Liver (tissue), 9 donors: ENCODE results near the gene BTBD9. TPM values are rescaled to one million over a fixed set of nuclear protein-coding genes. Genes with fewer than 3 reads are reported as not detected.

Source experiments
- DNase-seq: peaks from one replicate; pipeline ENCODE4 v3.0.0-alpha.2; 2017; ENCODE audit warnings: low spot score
- H3K27ac ChIP-seq, 2 donors: one replicate each; pipeline ENCODE4 v1.7.0; 2013; ENCODE audit warnings: inconsistent platforms in 2 of 2, low read length in 2 of 2, control low read depth in 1 of 2, low read depth in 1 of 2, mild to moderate bottlenecking in 1 of 2
- H3K27me3 ChIP-seq, 4 donors: one replicate each; pipeline versions ENCODE4 v1.6.1 to v1.7.0; 2013; ENCODE audit warnings: low read length in 3 of 4, inconsistent platforms in 1 of 4, mild to moderate bottlenecking in 1 of 4, moderate library complexity in 1 of 4; ENCODE audit not compliant: control insufficient read depth in 4 of 4, insufficient read depth in 4 of 4
- H3K36me3 ChIP-seq, 4 donors: one replicate each; pipeline versions ENCODE4 v1.6.1 to v1.7.0; 2013; ENCODE audit warnings: low read length in 3 of 4, mild to moderate bottlenecking in 3 of 4, low read depth in 1 of 4, moderate library complexity in 1 of 4; ENCODE audit not compliant: control insufficient read depth in 4 of 4, insufficient read depth in 3 of 4
- H3K4me1 ChIP-seq, 4 donors: one replicate each; pipeline versions ENCODE4 v1.6.1 to v1.7.0; 2013; ENCODE audit warnings: low read length in 3 of 4, mild to moderate bottlenecking in 3 of 4, moderate library complexity in 1 of 4; ENCODE audit not compliant: control insufficient read depth in 4 of 4, insufficient read depth in 4 of 4
- H3K4me3 ChIP-seq, 3 donors: one replicate each; pipeline versions ENCODE4 v1.6.1 to v1.7.0; 2013; ENCODE audit warnings: low read length in 3 of 3, control low read depth in 1 of 3, low read depth in 1 of 3, mild to moderate bottlenecking in 1 of 3
- H3K9ac ChIP-seq, 2 donors: one replicate each; pipeline ENCODE4 v1.7.0; 2013; ENCODE audit warnings: low read length in 2 of 2, mild to moderate bottlenecking in 2 of 2, moderate library complexity in 2 of 2, control low read depth in 1 of 2, low read depth in 1 of 2
- H3K9me3 ChIP-seq, 4 donors: one replicate each; pipeline versions ENCODE4 v1.6.1 to v1.7.0; 2013; ENCODE audit warnings: low read length in 3 of 4; ENCODE audit not compliant: control insufficient read depth in 4 of 4
- EGR1 ChIP-seq, 2 donors: IDR thresholded peaks; 2 replicates each; pipeline ENCODE4 v1.6.1; 2016 to 2018; ENCODE audit warnings: antibody characterized with exemption in 2 of 2, low read depth in 2 of 2
- FOXA1 ChIP-seq: IDR thresholded peaks from 2 replicates; pipeline ENCODE4 v1.6.1; 2016; ENCODE audit warnings: antibody characterized with exemption
- FOXA2 ChIP-seq: IDR thresholded peaks from 2 replicates; pipeline ENCODE4 v1.6.1; 2016; ENCODE audit warnings: antibody characterized with exemption
- GABPA ChIP-seq, 2 donors: IDR thresholded peaks in 1 of 2; conservative IDR thresholded peaks in 1 of 2; 2 replicates each; pipeline ENCODE4 v1.6.1; 2016; ENCODE audit warnings: antibody characterized with exemption in 2 of 2, mild to moderate bottlenecking in 1 of 2, moderate library complexity in 1 of 2
- HNF4A ChIP-seq, 2 donors: conservative IDR thresholded peaks; 2 replicates each; pipeline ENCODE4 v1.6.1; 2016; ENCODE audit warnings: antibody characterized with exemption in 2 of 2, mild to moderate bottlenecking in 2 of 2
- HNF4G ChIP-seq: IDR thresholded peaks from 2 replicates; pipeline ENCODE4 v1.6.1; 2016; ENCODE audit warnings: antibody characterized with exemption
- JUND ChIP-seq, 2 donors: IDR thresholded peaks; 2 replicates each; pipeline ENCODE4 v1.6.1; 2016; ENCODE audit warnings: antibody characterized with exemption in 2 of 2
- MAX ChIP-seq: IDR thresholded peaks from 2 replicates; pipeline ENCODE4 v1.6.1; 2016; ENCODE audit warnings: antibody characterized with exemption
- NR2F2 ChIP-seq: IDR thresholded peaks from 2 replicates; pipeline ENCODE4 v1.6.1; 2016; ENCODE audit warnings: antibody characterized with exemption
- TAF1 ChIP-seq: conservative IDR thresholded peaks from 2 replicates; pipeline ENCODE4 v1.6.1; 2016; ENCODE audit warnings: antibody characterized with exemption, mild to moderate bottlenecking
- YY1 ChIP-seq: IDR thresholded peaks from 2 replicates; pipeline ENCODE4 v1.6.1; 2016; ENCODE audit warnings: antibody characterized with exemption, mild to moderate bottlenecking
- WGBS: extraction: QIAGEN DNeasy Blood & Tissue Kit; methylation state at CpG from one replicate; pipeline ENCODE4 v1.1.7; 2013; 5-methylcytosine and 5-hydroxymethylcytosine counted together
- polyA plus RNA-seq, 2 donors: library from polyadenylated mRNA; stranded (reverse) in 1 of 2; unstranded in 1 of 2; fragments of 200-250 nt in 1 of 2; fragments of >200 nt in 1 of 2; fragmentation: Nextera tagmentation in 1 of 2; extraction: Ambion mirVana in 1 of 2; gene quantifications; one replicate each; pipeline versions ENCODE4 v1.2.1 to v1.2.3, GENCODE V29; 2013 to 2015
- total RNA-seq, 2 donors: library from RNA; depleted of rRNA; stranded (reverse); fragments of >200 nt; gene quantifications; one replicate each; pipeline ENCODE4 v1.2.3, GENCODE V29; 2014
- TF ChIP-seq, protein P1 (sequence below): fragments of 150-350 bp; IDR thresholded peaks from 2 replicates; pipeline ENCODE4 v1.5.1; 2017; ENCODE audit warnings: improper control_type of control experiment, low read depth, low read length; ENCODE audit not compliant: missing input control
- TF ChIP-seq, protein P2 (sequence below): IDR thresholded peaks from 2 replicates; pipeline ENCODE4 v1.6.1; 2016; ENCODE audit warnings: antibody characterized with exemption
- TF ChIP-seq, protein P3 (sequence below): IDR thresholded peaks from 2 replicates; pipeline ENCODE4 v1.6.1; 2016; ENCODE audit warnings: antibody characterized with exemption
- donor health status: healthy.
- donor health status: healthy.
- donor health status: healthy.
- donor health status: healthy.
- donor health status: healthy.

Gene BTBD9
- total and polyA plus RNA-seq, 4 donors: 2.0 to 12.4 (median 5.7) TPM

DNA sequence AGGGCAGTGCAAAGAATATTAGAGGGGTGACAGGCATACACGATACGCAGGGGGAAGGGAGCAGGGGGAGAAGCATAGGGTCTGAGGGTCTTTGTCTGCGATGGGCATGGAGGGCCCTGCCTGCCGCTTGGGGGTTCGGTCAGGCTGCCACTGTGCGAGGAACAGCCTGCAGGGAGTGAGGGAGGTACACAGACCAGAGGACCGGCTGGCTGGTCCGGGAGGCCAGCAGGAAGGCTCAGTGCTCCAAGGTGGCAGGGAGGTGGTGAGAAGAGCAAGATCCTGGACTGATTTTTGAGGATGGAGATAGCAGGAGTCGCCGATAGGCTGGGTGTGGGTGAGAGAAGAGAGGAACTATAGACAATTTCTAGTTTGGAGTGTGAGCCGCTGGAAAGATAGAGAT is 481.8 kb downstream of the BTBD9 start:
- Histone ChIP-seq H3K27ac (no peak overlapping the region), H3K36me3 (peaks cover 0 to 5% (median 0%) of the 10 kb centered on the region in 4 donors), H3K9me3 (no peaks in the 10 kb centered on the region), H3K4me1 (peaks cover 0 to 6% (median 0%) of the 10 kb centered on the region in 4 donors), H3K27me3 (no peaks in the 10 kb centered on the region), H3K9ac (no peak overlapping the region), H3K4me3 (no peak overlapping the region)
- no peak for DNase-seq
- 91% methylated on average over 11 of the region's 11 CpGs for WGBS
- no peak for TF ChIP-seq HNF4G
- TF ChIP-seq HNF4A (conservative IDR thresholded peaks at IDR 0.05): no peak
- TF ChIP-seq, protein P1, sequence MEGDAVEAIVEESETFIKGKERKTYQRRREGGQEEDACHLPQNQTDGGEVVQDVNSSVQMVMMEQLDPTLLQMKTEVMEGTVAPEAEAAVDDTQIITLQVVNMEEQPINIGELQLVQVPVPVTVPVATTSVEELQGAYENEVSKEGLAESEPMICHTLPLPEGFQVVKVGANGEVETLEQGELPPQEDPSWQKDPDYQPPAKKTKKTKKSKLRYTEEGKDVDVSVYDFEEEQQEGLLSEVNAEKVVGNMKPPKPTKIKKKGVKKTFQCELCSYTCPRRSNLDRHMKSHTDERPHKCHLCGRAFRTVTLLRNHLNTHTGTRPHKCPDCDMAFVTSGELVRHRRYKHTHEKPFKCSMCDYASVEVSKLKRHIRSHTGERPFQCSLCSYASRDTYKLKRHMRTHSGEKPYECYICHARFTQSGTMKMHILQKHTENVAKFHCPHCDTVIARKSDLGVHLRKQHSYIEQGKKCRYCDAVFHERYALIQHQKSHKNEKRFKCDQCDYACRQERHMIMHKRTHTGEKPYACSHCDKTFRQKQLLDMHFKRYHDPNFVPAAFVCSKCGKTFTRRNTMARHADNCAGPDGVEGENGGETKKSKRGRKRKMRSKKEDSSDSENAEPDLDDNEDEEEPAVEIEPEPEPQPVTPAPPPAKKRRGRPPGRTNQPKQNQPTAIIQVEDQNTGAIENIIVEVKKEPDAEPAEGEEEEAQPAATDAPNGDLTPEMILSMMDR: no peak

DNA sequence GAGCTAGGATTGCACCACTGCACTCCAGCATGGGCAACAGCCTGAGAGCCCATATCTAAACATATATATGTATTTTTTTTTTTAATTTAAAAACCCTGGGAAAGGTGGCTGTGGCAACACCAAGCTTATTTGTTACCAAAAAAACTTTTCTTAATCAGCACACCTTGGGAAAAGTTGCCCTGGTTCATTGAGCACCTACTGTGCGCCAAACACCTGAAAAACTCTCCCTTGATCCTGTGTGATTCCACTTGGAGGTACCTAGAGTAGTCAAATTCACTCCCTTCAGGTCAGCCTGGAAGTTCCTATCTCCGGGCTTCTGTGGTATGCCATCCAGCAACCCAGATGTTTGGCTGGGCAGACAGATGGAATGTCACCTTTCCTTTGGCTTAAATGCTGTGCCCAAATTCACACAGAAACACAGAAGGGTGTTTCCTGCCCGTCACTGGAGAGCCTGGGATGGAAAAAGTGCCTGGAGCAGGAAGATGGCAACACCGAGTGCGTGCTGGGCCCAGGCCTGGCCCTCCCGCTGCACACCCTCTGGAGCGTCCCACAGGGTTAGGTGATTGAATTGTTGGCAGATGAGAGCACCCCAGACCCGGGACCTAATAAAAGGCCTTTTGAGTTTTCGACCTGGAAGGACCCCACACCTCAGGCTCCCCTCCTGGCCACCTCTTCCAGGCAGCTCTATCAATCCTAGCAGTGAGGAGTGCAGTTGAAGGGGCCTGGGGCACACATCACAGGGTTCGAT is 482.7 kb downstream of the BTBD9 start:
- Histone ChIP-seq H3K36me3 (peaks cover 0 to 6% (median 3%) of the 10 kb centered on the region in 4 donors), H3K9me3 (no peaks in the 10 kb centered on the region), H3K4me1 (peaks cover 0 to 4% (median 0%) of the 10 kb centered on the region in 4 donors), H3K9ac (no peak overlapping the region), H3K27me3 (no peaks in the 10 kb centered on the region), H3K4me3 (no peak overlapping the region), H3K27ac (no peak overlapping the region)
- no peak for DNase-seq
- no peak for TF ChIP-seq HNF4G
- no peak for TF ChIP-seq FOXA2
- no peak for TF ChIP-seq TAF1
- TF ChIP-seq NR2F2: no peak
- TF ChIP-seq, protein P2, sequence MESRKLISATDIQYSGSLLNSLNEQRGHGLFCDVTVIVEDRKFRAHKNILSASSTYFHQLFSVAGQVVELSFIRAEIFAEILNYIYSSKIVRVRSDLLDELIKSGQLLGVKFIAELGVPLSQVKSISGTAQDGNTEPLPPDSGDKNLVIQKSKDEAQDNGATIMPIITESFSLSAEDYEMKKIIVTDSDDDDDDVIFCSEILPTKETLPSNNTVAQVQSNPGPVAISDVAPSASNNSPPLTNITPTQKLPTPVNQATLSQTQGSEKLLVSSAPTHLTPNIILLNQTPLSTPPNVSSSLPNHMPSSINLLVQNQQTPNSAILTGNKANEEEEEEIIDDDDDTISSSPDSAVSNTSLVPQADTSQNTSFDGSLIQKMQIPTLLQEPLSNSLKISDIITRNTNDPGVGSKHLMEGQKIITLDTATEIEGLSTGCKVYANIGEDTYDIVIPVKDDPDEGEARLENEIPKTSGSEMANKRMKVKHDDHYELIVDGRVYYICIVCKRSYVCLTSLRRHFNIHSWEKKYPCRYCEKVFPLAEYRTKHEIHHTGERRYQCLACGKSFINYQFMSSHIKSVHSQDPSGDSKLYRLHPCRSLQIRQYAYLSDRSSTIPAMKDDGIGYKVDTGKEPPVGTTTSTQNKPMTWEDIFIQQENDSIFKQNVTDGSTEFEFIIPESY: no peak
- TF ChIP-seq MAX: no peak
- no peak for TF ChIP-seq JUND (IDR thresholded peaks at IDR 0.05)
- TF ChIP-seq HNF4A (conservative IDR thresholded peaks at IDR 0.05): no peak
- TF ChIP-seq, protein P3, sequence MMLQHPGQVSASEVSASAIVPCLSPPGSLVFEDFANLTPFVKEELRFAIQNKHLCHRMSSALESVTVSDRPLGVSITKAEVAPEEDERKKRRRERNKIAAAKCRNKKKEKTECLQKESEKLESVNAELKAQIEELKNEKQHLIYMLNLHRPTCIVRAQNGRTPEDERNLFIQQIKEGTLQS: no peak
- no peak for TF ChIP-seq GABPA (IDR thresholded peaks at IDR 0.05 in 1 of 2, conservative IDR thresholded peaks at IDR 0.05 in 1 of 2)
- TF ChIP-seq EGR1 (IDR thresholded peaks at IDR 0.05; ENCODE audit: low read depth in 2 of 2): no peak
- no peak for TF ChIP-seq FOXA1
- no peak for TF ChIP-seq YY1
- WGBS: 97% methylated on average over 10 of the region's 10 CpGs
